Myocyte (in vitro differentiated cells): Measurements from ENCODE around the gene PLPP6. TPM values are rescaled to one million over a fixed set of nuclear protein-coding genes. Genes with fewer than 3 reads are reported as not detected.

Experiments
- DNase-seq: peaks from one replicate; pipeline ENCODE4 v3.0.0-alpha.2; 2012; ENCODE audit warnings: low read depth
- total RNA-seq: library from RNA; depleted of rRNA; stranded (reverse); fragments of >200 nt; gene quantifications from 2 replicates; pipeline ENCODE4 v1.2.3, GENCODE V29; 2014

Gene PLPP6
- total RNA-seq, 1 donor from 2014 or later, result 3.8 TPM

DNA sequence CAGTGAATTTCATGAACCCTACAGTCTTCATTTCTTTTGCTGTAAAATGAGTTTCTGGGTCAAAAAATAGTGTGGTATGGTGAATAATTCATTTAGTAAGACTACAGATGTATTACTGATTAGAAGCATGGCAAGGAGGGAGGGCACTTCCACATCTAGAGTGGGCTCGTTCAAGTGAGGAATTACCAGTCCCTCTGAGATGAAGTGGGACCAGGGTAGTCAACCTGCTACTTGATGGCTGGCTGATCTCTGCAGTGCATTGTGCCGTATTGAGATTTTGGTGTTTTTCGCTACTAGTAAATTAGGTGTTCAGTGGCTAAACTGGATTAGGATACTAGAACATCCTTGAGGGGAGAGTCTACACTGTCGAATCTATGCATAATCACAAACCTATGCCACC lies 28.1 kb downstream of the PLPP6 start:
- DNase-seq, result no peak

DNA sequence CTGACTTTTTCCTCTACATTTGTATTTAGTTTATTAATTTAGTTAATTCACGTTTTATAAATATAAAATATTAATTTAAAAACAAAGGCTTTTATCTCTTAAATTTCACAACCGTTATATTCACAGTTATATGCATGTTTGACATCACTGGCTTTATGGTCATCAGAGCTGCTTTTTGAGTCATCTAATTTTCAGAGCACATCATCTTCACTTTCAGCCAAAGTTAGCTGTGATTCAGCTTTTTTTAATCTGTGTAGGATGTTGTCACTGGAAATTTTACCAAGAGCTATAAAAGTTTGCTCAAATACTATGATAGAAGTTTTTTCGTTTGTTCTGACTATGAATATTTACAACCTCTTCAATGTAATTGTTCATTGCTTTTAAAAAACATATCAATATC lies 29.7 kb downstream of the PLPP6 start:
- peak; percentile 5 for DNase-seq

DNA sequence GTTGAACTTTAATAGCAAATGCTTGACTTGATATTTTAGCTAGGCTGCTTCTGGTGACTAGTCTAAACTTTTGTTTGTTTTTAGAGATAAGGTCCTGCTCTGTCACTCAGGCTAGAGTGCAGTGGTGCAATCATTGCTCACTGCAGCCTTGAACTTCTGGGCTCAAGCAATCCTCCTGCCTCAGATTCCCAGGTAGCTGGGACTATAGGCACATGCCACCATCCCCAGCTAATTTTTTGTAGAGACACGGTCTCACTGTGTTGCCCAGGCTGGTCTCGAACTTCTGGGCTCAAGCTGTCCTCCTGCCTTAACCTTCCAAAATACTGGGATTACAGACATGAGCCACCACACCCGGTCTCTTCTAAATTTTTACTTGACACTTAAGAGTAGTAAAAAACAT lies 38.0 kb downstream of the PLPP6 start:
- no peak for DNase-seq

DNA sequence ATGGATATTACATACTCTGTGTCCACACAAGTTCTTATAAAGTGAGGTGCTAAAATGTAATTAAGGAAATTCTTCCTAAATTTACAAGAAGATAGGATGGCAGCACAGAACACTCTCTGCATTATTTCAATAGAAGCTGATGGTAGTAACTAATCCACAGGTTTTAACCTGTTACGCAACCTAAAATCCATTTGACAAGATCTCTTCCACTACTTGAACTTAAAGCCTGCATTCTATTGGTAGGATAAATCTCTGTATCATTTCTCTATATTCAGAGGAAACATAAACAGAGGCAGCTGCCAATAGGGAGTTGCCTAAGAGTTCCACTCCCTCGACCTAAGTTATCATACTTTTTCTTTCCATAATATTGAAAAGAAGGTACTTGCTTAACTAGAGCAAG lies 38.8 kb downstream of the PLPP6 start:
- no peak for DNase-seq

DNA sequence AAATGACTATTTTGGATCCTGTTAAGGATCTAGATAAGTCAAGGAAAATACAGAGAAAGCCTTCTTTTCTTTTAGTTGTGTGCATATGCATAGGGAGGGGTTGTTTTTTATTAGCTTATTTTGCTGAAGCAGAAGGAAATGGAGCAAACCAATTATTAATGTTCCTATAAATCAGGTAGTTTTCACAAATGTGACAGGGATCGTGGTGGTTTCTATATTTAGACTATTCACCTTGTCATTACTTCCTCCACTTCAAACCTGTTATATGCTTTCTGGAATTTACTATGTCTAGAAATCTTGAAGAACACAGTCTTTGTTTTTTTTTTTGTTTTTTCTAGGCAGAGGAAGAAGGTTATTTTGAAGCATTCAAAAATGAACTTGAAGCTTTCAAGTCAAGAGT lies 39.4 kb downstream of the PLPP6 start:
- DNase-seq, result no peak

DNA sequence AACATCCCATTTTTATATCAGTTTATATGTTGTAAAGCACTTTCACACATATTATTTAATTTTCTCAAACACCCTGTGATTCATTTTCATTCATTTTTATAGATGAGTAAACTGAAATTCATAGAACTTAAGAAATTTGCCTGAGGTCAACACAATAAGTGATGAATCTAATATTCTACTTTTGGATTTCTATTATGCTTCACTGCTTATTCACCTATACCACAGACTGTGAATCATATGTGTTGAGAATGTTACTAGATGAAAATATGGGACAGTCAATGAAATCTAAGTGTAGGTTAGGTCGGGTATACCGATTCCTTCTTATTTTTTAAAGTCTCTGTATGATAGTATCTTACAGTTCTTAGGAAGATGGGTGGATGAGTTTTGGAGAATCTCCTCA lies 42.0 kb downstream of the PLPP6 start:
- no peak for DNase-seq

DNA sequence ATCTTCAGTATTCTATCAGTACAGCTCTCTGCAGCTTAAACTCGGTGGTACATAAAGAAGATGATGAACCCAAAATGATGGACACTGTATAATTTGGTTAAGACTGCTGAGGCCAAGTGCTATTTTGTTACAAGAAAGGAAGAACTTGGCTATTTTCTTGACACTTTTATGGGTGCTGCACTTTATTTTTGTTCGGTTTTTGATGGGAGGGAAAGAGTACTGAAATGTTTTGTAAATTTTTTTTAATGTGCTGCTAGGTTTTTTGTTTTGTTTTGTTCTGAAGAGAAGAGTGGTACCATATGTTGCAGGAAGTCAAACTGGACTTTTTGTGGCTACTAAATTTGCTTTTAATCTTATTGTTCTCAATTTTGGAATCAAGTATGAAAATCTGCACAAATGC lies 43.9 kb downstream of the PLPP6 start:
- DNase-seq, result no peak

DNA sequence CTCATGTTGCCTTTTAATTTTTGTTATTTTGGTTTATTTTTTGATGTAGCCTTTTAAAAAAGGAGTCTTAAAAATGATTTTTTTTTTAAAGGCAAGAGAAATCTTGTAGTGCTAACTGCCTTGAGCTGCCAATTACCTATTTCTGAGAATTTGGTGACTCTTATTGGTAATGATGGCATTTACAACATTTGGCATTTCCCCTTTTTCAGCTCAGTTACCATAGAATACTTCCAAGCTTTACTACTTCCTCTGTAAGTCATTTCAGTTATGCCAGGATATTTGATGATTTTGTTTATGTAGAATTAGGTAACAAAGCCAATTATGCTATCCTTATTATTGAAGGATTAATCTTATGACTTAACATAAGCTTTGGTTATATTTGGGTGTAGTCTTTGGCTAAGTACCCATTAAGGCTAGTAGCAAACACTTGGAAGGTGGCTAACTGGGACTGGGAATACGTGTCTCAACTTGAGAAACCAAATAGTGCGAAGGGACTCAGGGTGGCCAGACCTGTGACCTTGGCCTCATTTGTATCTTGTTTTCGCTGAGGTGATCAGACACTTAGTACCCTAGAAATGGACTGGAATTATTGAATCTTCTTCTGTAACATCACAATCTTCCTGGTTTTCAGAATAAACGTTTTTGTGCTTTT lies 45.0 kb downstream of the PLPP6 start:
- no peak for DNase-seq

DNA sequence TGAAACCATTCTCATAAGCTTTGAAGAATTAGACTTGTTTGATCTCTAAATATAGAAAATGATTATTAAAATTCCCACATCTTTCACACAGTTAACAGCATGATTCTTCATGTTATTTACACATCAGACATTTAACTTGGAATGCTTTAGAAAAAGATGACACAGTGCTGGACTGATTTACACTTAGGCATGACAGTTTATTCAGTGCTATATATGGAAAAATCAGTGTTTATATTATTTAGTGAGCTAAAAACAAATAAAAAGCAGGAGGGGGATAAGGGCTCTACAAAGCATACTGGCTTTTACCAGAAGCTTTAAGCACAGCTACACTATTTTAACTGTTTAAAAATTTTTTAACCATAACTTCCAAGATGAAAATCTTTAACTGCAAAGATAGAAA lies 47.3 kb downstream of the PLPP6 start:
- DNase-seq, result no peak

DNA sequence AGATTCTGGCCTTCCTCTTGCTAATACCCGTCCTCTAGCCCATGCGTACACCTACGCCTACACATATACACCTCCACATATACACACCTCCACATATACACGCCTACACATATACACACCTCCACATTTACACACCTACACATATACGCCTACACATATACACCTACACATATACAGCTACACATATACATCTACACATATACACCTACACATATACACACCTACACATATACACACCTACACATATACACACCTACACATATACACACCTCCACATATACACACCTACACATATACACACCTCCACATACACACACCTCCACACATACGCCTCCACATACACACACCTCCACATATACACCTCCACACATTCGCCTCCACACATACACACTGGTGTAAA lies 51.8 kb downstream of the PLPP6 start:
- DNase-seq, result no peak

DNA sequence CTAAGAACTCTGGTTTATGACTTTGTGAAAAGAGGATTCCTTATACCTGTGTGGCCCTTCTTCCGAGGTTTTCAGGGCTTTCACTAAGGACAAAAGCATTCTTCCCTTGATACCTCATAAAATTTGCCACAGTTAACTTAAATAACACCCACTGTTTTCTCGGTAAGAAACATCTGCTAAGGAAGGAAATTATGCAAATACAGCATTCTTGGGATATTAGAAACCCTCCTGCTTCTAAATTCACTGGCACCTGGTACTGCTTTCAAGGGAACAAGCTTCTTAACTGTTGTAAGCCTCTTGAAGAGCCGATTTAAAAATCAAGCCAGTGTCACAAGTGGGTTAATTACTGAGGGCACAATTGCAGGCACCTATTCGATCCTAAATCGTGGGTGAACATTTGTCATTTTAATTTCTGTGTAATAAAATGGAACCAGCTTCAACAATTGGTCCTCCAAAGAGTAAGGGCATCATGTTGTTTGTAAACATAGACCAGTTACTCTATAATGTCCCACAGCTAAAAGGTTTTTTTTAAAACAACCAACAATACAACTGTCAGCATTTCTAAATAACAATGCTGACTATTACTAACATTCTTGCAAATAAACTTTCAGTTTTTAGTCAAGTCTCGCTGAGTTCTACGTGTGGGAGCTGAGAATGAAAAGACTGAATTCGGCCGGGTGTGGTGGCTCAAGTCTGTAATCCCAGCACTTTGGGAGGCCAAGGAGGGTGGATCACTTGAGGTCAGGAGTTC lies 52.3 kb downstream of the PLPP6 start:
- no peak for DNase-seq

Other genes starting within 250 kb of the PLPP6 start
- gene SLC1A1, start 171.8 kb upstream of the PLPP6 start, total RNA-seq, result 0.57 and 1.1 TPM in 2 replicates
- gene SPATA6L, start 4.2 kb downstream of the PLPP6 start, total RNA-seq, result 0.16 and 0.21 TPM in 2 replicates
- gene CDC37L1, start 17.3 kb downstream of the PLPP6 start, total RNA-seq, result 66.1 and 78.6 TPM in 2 replicates
- gene AK3, start 78.9 kb downstream of the PLPP6 start, total RNA-seq, result 116 and 134 TPM in 2 replicates
- gene RCL1, start 130.7 kb downstream of the PLPP6 start, total RNA-seq, result 11.7 and 12.1 TPM in 2 replicates